CD4-positive, alpha-beta T cell treated with Interleukin-4 for 1 hour (primary cell): ENCODE measurements around the gene BCL6.

Experiments used
- DNase-seq, 2 donors: peaks; one replicate each; pipeline ENCODE4 v3.0.0-alpha.2; 2020 to 2022

The BCL6 gene

GRCh38 chr3:187745201-187746058, at the start of gene BCL6:
BCL6 (minus strand) TSS chr3:187745468; CDS start chr3:187733693, 11,775 bp downstream.
- DNase-seq = peak; percentile 95 to 98

GRCh38 chr3:187794731-187795130, 49.5 kb upstream of the BCL6 start:
- no peak for DNase-seq

GRCh38 chr3:187793618-187794017, 48.4 kb upstream of the BCL6 start:
- no peak for DNase-seq

- DNase-seq = no peak
These were observed 47.3 kb upstream of the BCL6 start for GRCh38 chr3:187792521-187792920.

- DNase-seq = no peak
These were observed 44.6 kb upstream of the BCL6 start for GRCh38 chr3:187789872-187790271.

GRCh38 chr3:187788984-187789857, 44.0 kb upstream of the BCL6 start:
- no peak for DNase-seq

- DNase-seq = no peak
These were observed 37.8 kb upstream of the BCL6 start for GRCh38 chr3:187783098-187783497.

- DNase-seq = no peak
These were observed 36.7 kb upstream of the BCL6 start for GRCh38 chr3:187782006-187782405.

GRCh38 chr3:187781001-187781400, 35.7 kb upstream of the BCL6 start:
- no peak for DNase-seq

- DNase-seq = no peak
These were observed 33.5 kb upstream of the BCL6 start for GRCh38 chr3:187778726-187779125.

GRCh38 chr3:187777331-187777941, 32.2 kb upstream of the BCL6 start:
- DNase-seq = peak; percentile 67 to 71

GRCh38 chr3:187775549-187775948, 30.3 kb upstream of the BCL6 start:
- DNase-seq = no peak

- DNase-seq = peak in 1 of 2 donors; percentile 61
These were observed 29.0 kb upstream of the BCL6 start for GRCh38 chr3:187774185-187774789.

- DNase-seq = peak in 1 of 2 donors; percentile 42
These were observed 28.2 kb upstream of the BCL6 start for GRCh38 chr3:187773233-187774184.

GRCh38 chr3:187770224-187770623, 25.0 kb upstream of the BCL6 start:
- DNase-seq = peak in 1 of 2 donors; percentile 71

GRCh38 chr3:187769771-187770170, 24.5 kb upstream of the BCL6 start:
- no peak for DNase-seq

GRCh38 chr3:187767266-187768012, 22.2 kb upstream of the BCL6 start:
- no peak for DNase-seq

- DNase-seq = no peak
These were observed 20.1 kb upstream of the BCL6 start for GRCh38 chr3:187765342-187765741.

- DNase-seq = no peak
These were observed 18.8 kb upstream of the BCL6 start for GRCh38 chr3:187763850-187764648.

- DNase-seq = no peak
These were observed 17.5 kb upstream of the BCL6 start for GRCh38 chr3:187762792-187763191.
